GM12873 (cell line): Measurements from ENCODE around the gene NLRP9.

Source experiments
- TF ChIP-seq, protein P1 (sequence below): IDR thresholded peaks from 2 replicates; pipeline ENCODE4 v1.5.1; 2012; ENCODE audit warnings: low read depth, mild to moderate bottlenecking, moderate library complexity, low read length, control low read depth; ENCODE audit not compliant: insufficient read depth; ENCODE audit errors: missing control alignments

Gene NLRP9

DNA sequence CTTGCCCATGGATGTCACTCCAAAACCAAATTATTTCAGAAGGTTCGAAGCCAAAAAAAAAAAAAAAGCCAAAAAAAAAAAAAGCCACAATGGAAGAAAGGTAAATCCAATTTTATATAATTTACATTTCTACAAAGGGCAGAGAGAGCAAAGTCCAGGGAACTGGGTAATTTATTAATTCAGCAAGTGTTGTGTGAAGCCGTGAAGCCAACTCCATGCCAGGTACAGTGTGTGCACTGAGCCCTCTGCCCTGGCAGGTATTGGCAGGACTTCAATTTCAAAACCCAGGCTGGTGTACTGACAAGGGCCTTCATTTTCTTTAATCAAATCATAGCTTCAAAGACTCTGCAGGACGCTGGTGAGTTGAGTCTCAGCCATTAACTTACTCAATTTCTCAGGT lies 15.2 kb upstream of the NLRP9 start:
- TF ChIP-seq, protein P1, sequence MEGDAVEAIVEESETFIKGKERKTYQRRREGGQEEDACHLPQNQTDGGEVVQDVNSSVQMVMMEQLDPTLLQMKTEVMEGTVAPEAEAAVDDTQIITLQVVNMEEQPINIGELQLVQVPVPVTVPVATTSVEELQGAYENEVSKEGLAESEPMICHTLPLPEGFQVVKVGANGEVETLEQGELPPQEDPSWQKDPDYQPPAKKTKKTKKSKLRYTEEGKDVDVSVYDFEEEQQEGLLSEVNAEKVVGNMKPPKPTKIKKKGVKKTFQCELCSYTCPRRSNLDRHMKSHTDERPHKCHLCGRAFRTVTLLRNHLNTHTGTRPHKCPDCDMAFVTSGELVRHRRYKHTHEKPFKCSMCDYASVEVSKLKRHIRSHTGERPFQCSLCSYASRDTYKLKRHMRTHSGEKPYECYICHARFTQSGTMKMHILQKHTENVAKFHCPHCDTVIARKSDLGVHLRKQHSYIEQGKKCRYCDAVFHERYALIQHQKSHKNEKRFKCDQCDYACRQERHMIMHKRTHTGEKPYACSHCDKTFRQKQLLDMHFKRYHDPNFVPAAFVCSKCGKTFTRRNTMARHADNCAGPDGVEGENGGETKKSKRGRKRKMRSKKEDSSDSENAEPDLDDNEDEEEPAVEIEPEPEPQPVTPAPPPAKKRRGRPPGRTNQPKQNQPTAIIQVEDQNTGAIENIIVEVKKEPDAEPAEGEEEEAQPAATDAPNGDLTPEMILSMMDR: no peak

GRCh38 chr19:55750715-55751114 lies 12.5 kb upstream of the NLRP9 start:
- TF ChIP-seq, protein P1: no peak

GRCh38 chr19:55723491-55723890 lies 14.7 kb downstream of the NLRP9 start:
- TF ChIP-seq, protein P1: no peak

- TF ChIP-seq, protein P1: no peak
Measured at GRCh38 chr19:55720801-55721200, 17.4 kb downstream of the NLRP9 start.

DNA sequence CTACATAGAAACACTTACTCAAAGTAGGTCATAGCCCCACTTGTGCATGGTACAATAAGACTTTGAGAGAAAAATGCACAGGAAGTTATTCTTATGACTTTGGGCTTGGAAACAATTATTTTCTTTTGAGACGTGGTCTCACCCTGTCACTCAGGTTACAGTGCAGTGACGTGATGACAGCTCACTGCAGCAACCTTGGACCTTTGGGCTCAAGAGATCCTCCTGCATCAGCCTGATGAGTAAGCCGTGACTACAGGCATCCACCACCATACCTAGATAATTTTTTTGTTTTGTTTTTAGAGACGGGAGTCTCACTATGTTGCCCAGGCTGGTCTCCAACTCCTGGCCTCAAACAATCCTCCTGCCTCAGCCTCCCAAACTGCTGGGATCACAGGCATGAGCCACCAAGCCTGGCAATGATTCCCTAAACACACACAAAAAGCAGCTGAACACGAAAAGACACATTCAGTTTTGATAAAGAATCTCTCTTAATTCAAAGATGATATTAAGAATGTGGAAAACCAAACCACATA lies 17.9 kb downstream of the NLRP9 start:
- TF ChIP-seq, protein P1: no peak

DNA sequence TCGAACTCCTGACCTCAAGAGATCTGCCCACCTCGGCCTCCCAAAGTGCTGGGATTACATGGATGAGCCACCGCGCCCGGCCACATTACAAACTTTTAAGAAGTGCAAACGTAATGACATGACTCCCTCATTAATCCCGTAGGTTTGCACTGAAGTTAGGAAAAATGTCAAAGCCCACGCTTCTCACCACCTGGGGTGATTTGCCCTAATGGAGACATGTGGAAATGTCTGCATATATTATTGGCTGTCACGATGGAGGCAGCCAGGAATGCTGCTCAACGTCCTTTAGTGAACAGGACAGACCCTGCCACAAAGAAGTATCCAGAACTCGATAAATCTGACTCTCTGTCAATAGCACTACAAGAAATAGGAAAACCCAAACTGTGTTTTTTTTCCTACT lies 21.0 kb downstream of the NLRP9 start:
- TF ChIP-seq, protein P1: no peak

DNA sequence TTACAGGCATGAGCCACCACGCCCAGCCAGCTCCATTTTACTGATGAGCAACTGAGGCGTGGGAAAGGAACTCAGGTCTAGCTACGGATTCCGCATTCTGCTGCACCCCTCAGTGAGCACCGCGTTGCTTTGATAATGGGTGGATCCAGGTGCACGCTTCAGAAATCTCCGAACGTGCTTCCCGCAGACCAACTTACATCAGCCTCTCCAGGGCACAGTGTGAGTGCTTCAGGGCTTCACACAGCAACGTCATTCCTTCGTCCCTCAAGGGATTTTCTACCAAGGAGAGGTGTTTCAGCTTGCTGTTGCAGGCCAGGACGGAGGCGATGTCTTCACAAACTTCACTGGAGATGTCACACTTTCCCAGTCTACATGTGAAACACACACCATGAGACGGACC lies 21.7 kb downstream of the NLRP9 start:
- TF ChIP-seq, protein P1: no peak
